H9 (cell line): ENCODE results near the gene AFDN. TPM values are rescaled to one million over a fixed set of nuclear protein-coding genes. Genes with fewer than 3 reads are reported as not detected.

Experiments
- DNase-seq: peaks from one replicate; pipeline ENCODE4 v3.0.0-alpha.2; 2017
- H2AFZ ChIP-seq: one replicate; pipeline ENCODE4 v1.6.1; 2013; ENCODE audit warnings: mild to moderate bottlenecking, low read length, control low read depth, moderate library complexity
- H2AK5ac ChIP-seq: 2 replicates; pipeline ENCODE4 v1.6.1; 2013; ENCODE audit warnings: low read length, control low read depth, mixed read lengths; ENCODE audit not compliant: insufficient read length
- H2BK120ac ChIP-seq: one replicate; pipeline ENCODE4 v1.6.1; 2013; ENCODE audit warnings: low read depth, mild to moderate bottlenecking, low read length, control low read depth, inconsistent platforms; ENCODE audit not compliant: poor library complexity, severe bottlenecking
- H2BK12ac ChIP-seq: 2 replicates; pipeline ENCODE4 v1.6.1; 2013; ENCODE audit warnings: low read length, control low read depth, mixed read lengths, low read depth; ENCODE audit not compliant: insufficient read length
- H2BK15ac ChIP-seq: 2 replicates; pipeline ENCODE4 v1.6.1; 2013; ENCODE audit warnings: low read depth, low read length, control low read depth
- H2BK20ac ChIP-seq: one replicate; pipeline ENCODE4 v1.6.1; 2013; ENCODE audit warnings: low read depth, mild to moderate bottlenecking, low read length, control low read depth, inconsistent platforms; ENCODE audit not compliant: poor library complexity, severe bottlenecking
- H2BK5ac ChIP-seq: 2 replicates; pipeline ENCODE4 v1.6.1; 2013; ENCODE audit warnings: low read length, control low read depth, mixed read lengths; ENCODE audit not compliant: insufficient read length
- H3K14ac ChIP-seq: 2 replicates; pipeline ENCODE4 v1.6.1; 2013; ENCODE audit warnings: low read length, control low read depth; ENCODE audit not compliant: insufficient read depth
- H3K18ac ChIP-seq: 2 replicates; pipeline ENCODE4 v1.6.1; 2013; ENCODE audit warnings: low read depth, mild to moderate bottlenecking, mixed read lengths, low read length, control low read depth; ENCODE audit not compliant: insufficient read length
- H3K23ac ChIP-seq: 2 replicates; pipeline ENCODE4 v1.6.1; 2013; ENCODE audit warnings: low read length, control low read depth, mixed read lengths, low read depth; ENCODE audit not compliant: insufficient read length
- H3K23me2 ChIP-seq: 2 replicates; pipeline ENCODE4 v1.6.1; 2013; ENCODE audit warnings: low read depth, mild to moderate bottlenecking, mixed read lengths, low read length, control low read depth; ENCODE audit not compliant: insufficient read length, poor library complexity, severe bottlenecking
- H3K27ac ChIP-seq: 2 replicates; pipeline ENCODE4 v1.5.1; 2013; ENCODE audit warnings: low read length, control low read depth, mixed read lengths, low read depth; ENCODE audit not compliant: insufficient read length
- H3K27me3 ChIP-seq: 2 replicates; pipeline ENCODE4 v1.6.1; 2013; ENCODE audit warnings: low read length, control low read depth, inconsistent platforms; ENCODE audit not compliant: insufficient read depth
- H3K4ac ChIP-seq: 2 replicates; pipeline ENCODE4 v1.6.1; 2013; ENCODE audit warnings: low read depth, mild to moderate bottlenecking, control low read depth, inconsistent platforms, low read length, moderate library complexity
- H3K4me1 ChIP-seq: 2 replicates; pipeline ENCODE4 v1.6.1; 2013; ENCODE audit warnings: low read length, control low read depth, inconsistent platforms; ENCODE audit not compliant: insufficient read depth
- H3K4me2 ChIP-seq: 2 replicates; pipeline ENCODE4 v1.6.1; 2013; ENCODE audit warnings: low read length, control low read depth, mixed read lengths; ENCODE audit not compliant: insufficient read length, insufficient read depth
- H3K56ac ChIP-seq: 2 replicates; pipeline ENCODE4 v1.6.1; 2013; ENCODE audit warnings: low read depth, mild to moderate bottlenecking, mixed read lengths, low read length, control low read depth; ENCODE audit not compliant: insufficient read length
- H3K79me1 ChIP-seq: 2 replicates; pipeline ENCODE4 v1.6.1; 2013; ENCODE audit warnings: low read depth, mild to moderate bottlenecking, moderate library complexity, low read length, control low read depth, inconsistent platforms; ENCODE audit not compliant: insufficient read depth, poor library complexity, severe bottlenecking
- H3K79me2 ChIP-seq: 2 replicates; pipeline ENCODE4 v1.6.1; 2013; ENCODE audit warnings: low read length, control low read depth, inconsistent platforms; ENCODE audit not compliant: insufficient read depth
- H3K9ac ChIP-seq: 2 replicates; pipeline ENCODE4 v1.6.1; 2013; ENCODE audit warnings: low read length, control low read depth, mixed read lengths; ENCODE audit not compliant: insufficient read length; ENCODE audit errors: extremely low read depth
- H3K9me3 ChIP-seq: one replicate; pipeline ENCODE4 v1.6.1; 2013; ENCODE audit warnings: low read depth, low read length, inconsistent platforms; ENCODE audit not compliant: control insufficient read depth
- H3T11ph ChIP-seq: one replicate; pipeline ENCODE4 v1.6.1; 2013; ENCODE audit warnings: mild to moderate bottlenecking, low read length, control low read depth, inconsistent platforms
- H4K20me1 ChIP-seq: one replicate; pipeline ENCODE4 v1.6.1; 2013; ENCODE audit not compliant: control insufficient read depth, insufficient read length, insufficient read depth
- H4K5ac ChIP-seq: 2 replicates; pipeline ENCODE4 v1.6.1; 2013; ENCODE audit warnings: low read depth, mild to moderate bottlenecking, mixed read lengths, low read length, control low read depth; ENCODE audit not compliant: insufficient read length
- H4K8ac ChIP-seq: replicated peaks from 2 replicates; pipeline ENCODE4 v1.6.1; 2013; ENCODE audit warnings: low read length, control low read depth, mixed read lengths, low read depth; ENCODE audit not compliant: insufficient read length
- H4K91ac ChIP-seq: 2 replicates; pipeline ENCODE4 v1.6.1; 2013; ENCODE audit warnings: low read depth, mild to moderate bottlenecking, moderate library complexity, mixed read lengths, low read length, control low read depth; ENCODE audit not compliant: insufficient read length
- H3K27ac Mint-ChIP-seq, 3 experiments: 2 replicates in 2 of 3; 3 replicates in 1 of 3; pipeline ENCODE4 v1.8.0; 2020 to 2021; ENCODE audit warnings: mixed read lengths in 3 of 3, mild to moderate bottlenecking in 1 of 3, moderate library complexity in 1 of 3
- H3K27me3 Mint-ChIP-seq: 2 replicates; pipeline ENCODE4 v1.8.0; 2021; ENCODE audit warnings: low read depth, mild to moderate bottlenecking, moderate library complexity, mixed read lengths
- H3K36me3 Mint-ChIP-seq, 3 experiments: 2 replicates in 2 of 3; 3 replicates in 1 of 3; pipeline ENCODE4 v1.8.0; 2020 to 2021; ENCODE audit warnings: low read depth in 3 of 3, mixed read lengths in 3 of 3; ENCODE audit not compliant: insufficient read depth in 1 of 3
- H3K4me1 Mint-ChIP-seq, 2 experiments: 2 replicates each; pipeline ENCODE4 v1.8.0; 2020; ENCODE audit warnings: mixed read lengths in 2 of 2
- H3K4me3 Mint-ChIP-seq, 2 experiments: 2 replicates in 1 of 2; 3 replicates in 1 of 2; pipeline ENCODE4 v1.8.0; 2020 to 2021; ENCODE audit warnings: mild to moderate bottlenecking in 2 of 2, mixed read lengths in 2 of 2, moderate library complexity in 1 of 2
- H3K9me3 Mint-ChIP-seq, 2 experiments: 2 replicates in 1 of 2; 3 replicates in 1 of 2; pipeline ENCODE4 v1.8.0; 2020; ENCODE audit warnings: mild to moderate bottlenecking in 2 of 2, mixed read lengths in 2 of 2, moderate library complexity in 1 of 2
- WGBS: extraction: QIAGEN DNeasy Blood & Tissue Kit; methylation state at CpG from one replicate; pipeline ENCODE4 v1.1.7; 2013; ENCODE audit warnings: missing lambda C conversion rate, low lambda C conversion rate, mixed read lengths; ENCODE audit not compliant: insufficient read length; ENCODE audit errors: extremely low coverage; 5-methylcytosine and 5-hydroxymethylcytosine counted together
- total RNA-seq: library from RNA; stranded (reverse); gene quantifications from 2 replicates; pipeline ENCODE4 v1.2.1, GENCODE V29; 2021
- TF ChIP-seq, protein P1 (sequence below): fragments of 200-600 bp; sonication (generic); conservative IDR thresholded peaks from 3 replicates; pipeline ENCODE4 v1.8.0; 2021; ENCODE audit warnings: antibody characterized with exemption, mild to moderate bottlenecking

The AFDN gene
- total RNA-seq, 1 experiment from 2014 or later: 157 TPM

DNA sequence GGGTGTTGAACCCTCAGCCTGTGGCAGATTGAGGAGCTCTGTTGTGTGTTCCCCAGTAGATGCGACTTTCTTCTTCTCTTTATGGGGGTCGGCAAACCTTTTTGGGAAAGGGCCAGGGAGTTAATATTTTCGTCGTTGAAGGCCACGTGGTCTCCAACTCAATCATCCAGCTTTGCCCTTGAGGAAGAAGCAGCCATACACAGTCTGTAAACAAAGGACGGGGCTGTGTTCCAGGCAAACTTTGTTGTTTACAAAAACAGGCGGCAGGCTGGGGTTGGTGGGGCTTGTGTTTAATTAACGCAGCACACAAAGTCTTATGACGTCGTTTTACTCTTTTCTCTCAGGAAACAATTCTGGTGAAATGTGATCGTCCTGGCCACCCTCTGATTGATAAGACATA, 190.9 kb downstream of the AFDN start:
- TF ChIP-seq, protein P1, sequence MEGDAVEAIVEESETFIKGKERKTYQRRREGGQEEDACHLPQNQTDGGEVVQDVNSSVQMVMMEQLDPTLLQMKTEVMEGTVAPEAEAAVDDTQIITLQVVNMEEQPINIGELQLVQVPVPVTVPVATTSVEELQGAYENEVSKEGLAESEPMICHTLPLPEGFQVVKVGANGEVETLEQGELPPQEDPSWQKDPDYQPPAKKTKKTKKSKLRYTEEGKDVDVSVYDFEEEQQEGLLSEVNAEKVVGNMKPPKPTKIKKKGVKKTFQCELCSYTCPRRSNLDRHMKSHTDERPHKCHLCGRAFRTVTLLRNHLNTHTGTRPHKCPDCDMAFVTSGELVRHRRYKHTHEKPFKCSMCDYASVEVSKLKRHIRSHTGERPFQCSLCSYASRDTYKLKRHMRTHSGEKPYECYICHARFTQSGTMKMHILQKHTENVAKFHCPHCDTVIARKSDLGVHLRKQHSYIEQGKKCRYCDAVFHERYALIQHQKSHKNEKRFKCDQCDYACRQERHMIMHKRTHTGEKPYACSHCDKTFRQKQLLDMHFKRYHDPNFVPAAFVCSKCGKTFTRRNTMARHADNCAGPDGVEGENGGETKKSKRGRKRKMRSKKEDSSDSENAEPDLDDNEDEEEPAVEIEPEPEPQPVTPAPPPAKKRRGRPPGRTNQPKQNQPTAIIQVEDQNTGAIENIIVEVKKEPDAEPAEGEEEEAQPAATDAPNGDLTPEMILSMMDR: no peak
- H3K27ac Mint-ChIP-seq: no peak overlapping the region
- no peak overlapping the region for H3K27ac ChIP-seq
- no peaks in the 10 kb centered on the region for H3K79me2 ChIP-seq
- H4K20me1 ChIP-seq: no peaks in the 10 kb centered on the region
- no peak overlapping the region for H3K14ac ChIP-seq
- no peaks in the 10 kb centered on the region for H3K79me1 ChIP-seq
- H2AK5ac ChIP-seq: no peak overlapping the region
- H3K27me3 ChIP-seq: no peaks in the 10 kb centered on the region
- H3K4me3 Mint-ChIP-seq: no peak overlapping the region
- no peak overlapping the region for H2BK20ac ChIP-seq
- no peak overlapping the region for H3K4ac ChIP-seq
- H2BK5ac ChIP-seq: no peak overlapping the region
- no peak for DNase-seq
- H2AFZ ChIP-seq: no peak overlapping the region
- peaks cover 13 to 14% of the 10 kb centered on the region in 2 experiments for H3K4me1 Mint-ChIP-seq
- no peak overlapping the region for H3K23ac ChIP-seq
- peaks cover 1 to 4% of the 10 kb centered on the region in 2 experiments; a peak in 2 of 5 replicates for H3K9me3 Mint-ChIP-seq
- no peak overlapping the region for H2BK15ac ChIP-seq
- H3K4me2 ChIP-seq: no peak overlapping the region
- no peaks in the 10 kb centered on the region for H3K4me1 ChIP-seq
- no peak overlapping the region for H2BK12ac ChIP-seq
- H4K5ac ChIP-seq: no peak overlapping the region
- no peak overlapping the region for H3K56ac ChIP-seq
- H3K9ac ChIP-seq: no peak overlapping the region
- no peak overlapping the region for H2BK120ac ChIP-seq
- H3K36me3 Mint-ChIP-seq: peaks cover 0 to 11% (median 0%) of the 10 kb centered on the region in 3 experiments; a peak in 3 of 7 replicates
- H3T11ph ChIP-seq: no peak overlapping the region
- H3K9me3 ChIP-seq: no peaks in the 10 kb centered on the region
- H3K23me2 ChIP-seq: no peaks in the 10 kb centered on the region
- H3K27me3 Mint-ChIP-seq: peaks cover 2% of the 10 kb centered on the region; the same call in 1 of the 2 replicates
- no peak overlapping the region for H4K91ac ChIP-seq
- H4K8ac ChIP-seq: no peak overlapping the region
- no CpG with 5 or more reads among the region's 11 CpGs for WGBS
- no peak overlapping the region for H3K18ac ChIP-seq
